GM18909 (cell line): ENCODE measurements around the gene BHLHE23.
A peak's percentile ranks its signal among the peaks of the same experiment; 100 is the strongest.

Source experiments
- ATAC-seq: cut with Tn5 transposase; IDR thresholded peaks from one replicate; pipeline ENCODE4 v1.9.1; 2021; ENCODE audit warnings: mild to moderate bottlenecking; ENCODE audit not compliant: unreplicated experiment, poor library complexity

BHLHE23 gene

GRCh38 chr20:62994869-62995281 lies 11.9 kb downstream of the BHLHE23 start:
- no peak for ATAC-seq

DNA sequence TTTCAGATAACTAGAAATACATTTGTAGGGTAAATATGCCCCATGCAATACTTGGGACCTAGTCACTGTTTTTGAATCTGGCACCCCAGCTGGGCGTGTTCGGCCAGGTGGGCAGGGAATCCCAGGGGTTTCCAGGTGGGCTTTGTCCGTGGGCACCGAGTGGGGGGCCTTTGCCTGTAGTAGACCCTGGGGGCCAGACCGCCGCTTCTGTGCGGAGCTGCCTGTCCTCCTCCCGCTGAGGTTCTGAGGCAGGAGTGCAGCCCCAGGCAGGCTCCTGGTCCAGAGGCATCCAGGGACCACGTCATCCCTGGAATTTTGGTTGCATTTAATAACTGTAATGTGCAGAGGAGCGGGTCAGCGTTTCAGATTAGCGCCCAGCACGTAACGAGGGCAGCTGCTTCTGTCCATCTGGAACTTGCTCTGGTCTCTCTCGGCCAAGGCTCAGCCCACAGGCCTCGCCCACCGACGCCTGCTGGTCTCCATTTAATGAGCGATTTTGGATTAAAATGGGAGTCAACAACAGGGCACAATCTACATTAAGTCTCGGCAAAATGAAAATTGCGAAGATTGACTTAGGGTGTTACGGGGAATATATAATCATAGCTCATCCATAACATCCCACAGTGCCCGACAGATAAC lies 12.8 kb downstream of the BHLHE23 start:
- no peak for ATAC-seq

- ATAC-seq = no peak
These were observed 14.9 kb downstream of the BHLHE23 start for GRCh38 chr20:62991863-62992262.

- no peak for ATAC-seq
These were observed 15.5 kb downstream of the BHLHE23 start for GRCh38 chr20:62991196-62991807.

DNA sequence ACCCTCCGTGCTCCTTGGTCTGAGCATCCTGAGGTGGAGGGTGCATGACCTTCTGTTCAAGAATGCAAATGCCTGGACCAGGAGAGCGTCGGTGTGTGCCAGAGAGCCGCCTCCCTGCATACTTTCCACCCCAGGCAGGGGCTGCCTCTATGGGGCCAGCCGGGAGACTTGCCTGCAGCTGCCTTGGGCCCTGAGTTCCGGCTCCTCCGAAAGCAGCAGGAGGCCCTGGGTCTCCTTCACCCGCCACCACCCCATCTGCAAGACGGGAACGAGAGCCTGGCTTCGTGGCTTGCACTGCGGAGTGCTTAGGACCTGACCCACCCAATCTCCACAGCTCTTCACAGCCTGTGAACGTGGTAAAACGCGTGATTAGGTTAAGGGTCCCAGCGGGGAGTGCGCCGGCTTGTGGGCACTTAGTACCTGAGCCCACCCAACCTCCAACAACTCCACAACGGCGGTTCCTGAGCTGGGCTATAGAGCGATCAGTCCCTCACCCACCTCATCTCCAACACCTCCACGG lies 16.4 kb downstream of the BHLHE23 start:
- no peak for ATAC-seq

- ATAC-seq = no peak
These were observed 17.6 kb downstream of the BHLHE23 start for GRCh38 chr20:62989201-62989601.

GRCh38 chr20:62987114-62987513 lies 19.6 kb downstream of the BHLHE23 start:
- no peak for ATAC-seq

DNA sequence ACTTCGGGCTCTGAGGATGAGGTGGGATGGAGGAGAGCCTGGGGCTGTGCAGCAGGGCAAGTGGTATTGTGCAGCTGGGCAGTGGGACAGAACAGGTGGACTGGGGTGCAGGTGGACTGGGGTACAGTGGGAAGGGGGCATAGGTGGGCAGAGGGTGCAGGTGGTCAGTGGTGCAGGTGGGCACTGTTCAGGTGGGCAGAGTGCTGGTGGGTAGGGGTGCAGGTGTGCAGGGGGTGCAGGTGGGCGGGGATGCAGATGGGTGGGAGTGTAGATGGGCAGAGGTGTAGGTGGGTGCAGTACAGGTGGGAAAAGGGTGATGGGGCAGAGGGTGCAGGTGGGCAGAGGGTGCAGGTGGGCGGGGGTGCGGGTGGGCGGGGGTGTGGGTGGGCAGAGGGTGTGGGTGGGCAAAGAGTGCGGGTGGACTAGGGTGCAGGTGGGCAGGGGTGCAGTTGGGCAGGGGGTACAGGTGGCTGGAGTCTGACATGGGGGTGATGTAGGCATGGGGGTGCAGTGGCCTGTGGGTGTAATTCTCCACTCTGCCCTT lies 20.4 kb downstream of the BHLHE23 start:
- no peak for ATAC-seq

- ATAC-seq = no peak
These were observed 21.4 kb downstream of the BHLHE23 start for GRCh38 chr20:62985444-62985778.

DNA sequence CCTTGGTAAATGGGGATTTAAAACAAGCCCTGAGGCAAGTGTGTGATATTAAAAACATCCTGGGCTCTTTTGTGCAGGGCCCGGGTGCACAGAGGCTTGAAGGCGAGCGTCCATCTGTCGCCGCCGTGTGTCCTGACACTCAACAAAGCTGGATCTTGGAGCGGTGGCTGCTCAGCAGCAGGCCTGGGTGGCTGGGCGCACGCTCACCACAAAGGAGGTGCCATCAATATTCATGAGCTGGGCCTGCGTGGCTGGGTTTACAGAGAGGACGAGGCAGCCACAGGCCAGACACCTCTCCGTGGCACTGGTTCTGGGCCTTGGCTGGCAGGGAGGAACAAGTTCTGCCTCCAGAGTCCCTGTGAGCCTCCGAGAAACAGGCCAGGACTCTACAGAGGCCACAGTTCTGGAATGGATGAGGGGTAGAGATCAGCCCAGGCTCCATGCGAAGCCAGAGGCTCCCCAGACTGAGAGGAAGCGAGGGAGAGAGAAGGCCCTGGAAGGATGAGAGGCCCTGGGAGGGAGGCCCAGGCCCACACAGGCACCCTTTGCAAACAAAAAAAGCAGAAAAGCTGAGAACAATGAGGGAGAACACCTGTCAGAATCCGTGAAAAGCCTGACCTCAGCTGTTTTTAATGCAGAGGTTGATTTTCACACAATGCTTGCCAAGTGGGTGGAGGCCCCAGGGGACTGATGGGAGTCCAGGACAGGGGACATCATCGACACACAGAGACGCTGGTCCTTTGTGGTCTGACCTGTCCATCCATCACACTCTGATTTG lies 21.9 kb downstream of the BHLHE23 start:
- no peak for ATAC-seq

GRCh38 chr20:62983210-62983609 lies 23.6 kb downstream of the BHLHE23 start:
- ATAC-seq = no peak

DNA sequence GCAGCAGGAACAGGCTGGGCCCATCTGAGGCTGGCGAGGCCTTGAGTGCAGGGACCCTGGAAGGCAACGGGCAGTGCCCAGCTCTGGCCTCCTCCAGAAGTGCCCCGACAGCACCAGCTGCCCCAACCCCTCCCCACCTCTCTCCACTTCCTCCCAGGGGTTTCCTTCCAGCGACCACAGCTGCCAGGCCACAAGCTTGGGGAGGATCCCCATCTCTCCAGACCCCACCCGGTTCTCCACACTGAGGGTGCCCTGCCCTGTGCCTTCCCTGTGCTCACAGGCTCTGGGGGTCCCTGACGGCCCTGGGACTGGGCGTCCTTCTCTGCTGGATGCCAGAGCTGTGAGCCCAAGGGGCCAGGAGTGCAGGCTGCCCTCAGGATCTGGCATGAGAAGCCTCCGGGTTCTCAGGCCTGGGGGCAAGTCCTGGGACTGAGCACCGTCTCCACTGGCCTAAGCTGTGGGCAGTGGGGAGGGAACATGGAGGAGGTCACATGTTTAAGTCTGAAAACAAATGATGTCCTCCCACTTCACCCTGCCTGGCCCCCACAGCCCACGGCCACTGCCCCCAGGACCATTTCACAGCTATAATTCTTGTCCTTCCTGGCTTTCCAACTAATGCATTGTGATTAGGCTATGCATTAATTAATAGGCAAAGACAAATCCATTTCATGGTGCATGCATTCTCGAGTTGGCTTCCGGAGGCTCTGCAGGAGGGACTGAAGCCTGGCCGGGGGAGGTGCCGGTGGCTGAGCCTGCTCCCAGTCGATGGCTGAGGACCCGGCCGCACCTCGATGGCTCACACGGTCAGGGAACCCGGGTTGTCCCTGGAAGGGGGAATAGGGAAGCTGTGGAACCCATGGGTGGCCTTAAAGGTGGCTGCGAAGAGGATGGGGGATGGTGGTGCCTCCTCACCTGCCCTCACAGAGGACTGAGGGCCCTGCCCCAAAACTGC lies 24.4 kb downstream of the BHLHE23 start:
- ATAC-seq = no peak

DNA sequence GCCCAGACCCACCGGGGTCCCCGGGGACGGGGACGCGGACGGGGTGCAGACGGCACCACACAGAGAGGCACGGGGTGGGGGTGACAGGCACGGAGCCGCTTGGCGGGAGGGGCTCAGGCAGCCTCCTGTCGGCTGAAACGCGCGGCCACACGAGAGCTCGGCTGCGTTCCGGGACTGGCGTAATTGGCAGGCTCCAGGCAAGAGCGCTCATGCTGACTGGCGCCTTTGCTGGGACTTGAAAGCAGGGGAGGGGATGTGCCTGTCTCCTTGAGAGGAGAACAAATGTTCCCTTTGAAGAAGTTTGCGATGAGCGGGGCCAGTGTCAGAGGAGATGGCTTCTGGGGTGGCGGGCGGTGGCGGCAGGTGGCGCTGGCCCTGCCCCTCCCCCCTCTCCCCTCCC lies 25.8 kb downstream of the BHLHE23 start:
- ATAC-seq = no peak

DNA sequence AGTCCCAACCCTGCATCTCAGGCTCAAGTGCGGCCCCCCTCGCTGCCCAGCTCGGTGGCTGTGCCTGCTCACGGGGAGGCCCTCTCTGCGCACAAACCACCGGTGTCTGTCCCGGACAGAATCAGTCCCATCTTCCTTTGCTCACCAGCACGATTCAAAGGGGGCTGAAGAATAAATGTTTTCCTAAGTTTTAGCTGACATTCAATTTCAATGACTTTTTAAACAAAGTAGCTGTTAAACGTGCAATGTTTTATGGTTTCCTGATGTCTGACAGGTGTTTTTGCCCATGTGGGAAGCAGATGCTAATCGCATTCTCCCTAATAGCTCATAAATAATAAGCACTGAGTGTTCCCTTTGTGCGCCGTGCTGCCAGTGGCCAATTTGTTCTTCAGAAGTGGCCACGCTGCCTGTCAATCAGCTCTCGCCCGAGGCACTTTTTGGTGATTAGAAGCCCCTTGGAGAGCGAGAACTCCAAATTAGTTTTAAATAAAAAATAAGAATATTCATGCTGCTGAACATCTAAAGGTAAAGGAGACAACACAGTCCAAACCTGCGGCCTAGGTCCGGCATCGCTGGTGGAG lies 26.3 kb downstream of the BHLHE23 start:
- ATAC-seq = no peak

DNA sequence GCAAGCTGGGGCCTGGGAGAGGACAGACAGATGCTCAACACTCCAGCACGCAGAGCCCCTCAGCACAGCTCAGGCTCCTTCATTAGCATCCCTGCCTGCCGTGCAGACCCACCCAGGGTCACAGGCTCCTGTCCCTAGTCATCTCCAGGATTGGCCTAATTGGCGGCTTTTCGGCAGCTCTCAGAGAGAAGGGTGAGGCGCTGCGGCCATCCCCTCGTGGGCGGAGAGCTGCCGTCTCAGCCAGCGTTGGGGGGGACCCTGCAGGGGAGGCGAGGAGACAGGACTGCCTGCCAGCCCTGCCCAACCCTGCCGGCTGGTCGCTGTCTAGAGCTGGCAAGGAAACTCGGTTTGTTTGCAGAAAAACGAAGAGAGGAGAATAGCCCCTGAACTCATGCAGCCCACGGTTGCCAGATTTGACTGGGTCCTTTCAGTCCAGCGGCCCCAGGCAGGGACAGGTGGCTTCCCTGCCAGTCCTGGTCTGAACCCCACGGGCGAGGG lies 26.8 kb downstream of the BHLHE23 start:
- ATAC-seq = no peak

- no peak for ATAC-seq
These were observed 27.5 kb downstream of the BHLHE23 start for GRCh38 chr20:62979310-62979709.

GRCh38 chr20:62978561-62978943 lies 28.2 kb downstream of the BHLHE23 start:
- no peak for ATAC-seq

DNA sequence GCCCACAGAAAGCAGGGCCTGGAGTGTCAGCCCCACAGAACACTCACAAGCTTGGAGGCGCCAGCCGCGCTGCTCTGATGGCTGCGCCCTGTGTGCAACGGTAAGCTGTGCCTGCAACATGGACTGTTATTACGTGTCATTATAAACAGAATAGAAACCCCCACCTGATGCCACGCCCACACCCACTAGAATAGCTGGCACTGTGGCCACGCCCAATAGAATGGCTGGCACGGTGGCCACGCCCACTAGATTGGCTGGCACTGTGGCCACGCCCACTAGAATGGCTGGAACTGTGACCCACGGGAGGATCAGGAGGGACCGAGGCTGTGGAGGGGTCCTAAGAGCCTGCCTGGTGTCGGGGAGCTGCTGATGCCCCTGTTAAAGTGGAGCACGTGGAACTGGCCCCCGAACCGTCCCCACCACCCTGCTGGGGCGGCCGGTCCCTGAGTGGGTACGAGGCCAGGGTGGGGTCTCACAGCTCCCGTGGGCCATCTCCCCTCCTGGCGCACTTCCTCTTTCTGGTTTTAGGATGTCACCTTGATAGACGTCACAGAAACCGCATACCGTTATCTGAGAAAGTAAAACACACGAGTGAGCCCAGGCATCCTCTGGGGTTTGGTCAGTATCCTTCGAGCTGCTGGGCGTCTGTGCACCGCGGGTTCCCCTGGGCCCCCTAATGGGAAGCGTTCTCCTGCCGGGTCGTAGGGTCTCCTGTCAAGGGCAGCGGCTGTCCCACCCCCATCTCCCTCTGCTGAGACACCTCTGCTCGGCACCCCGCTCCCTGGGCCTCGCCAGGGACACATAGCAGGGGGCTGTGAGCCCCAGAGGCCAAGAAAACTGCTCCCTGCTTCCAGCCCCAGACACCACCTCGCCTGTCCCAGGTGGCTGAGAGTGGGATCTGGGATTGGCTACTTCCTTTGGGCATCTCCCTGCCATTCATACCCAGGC lies 28.9 kb downstream of the BHLHE23 start:
- peak; percentile 58 for ATAC-seq
